WTC11 (cell line): Measurements from ENCODE around the gene SLC45A1. TPM values are rescaled to one million over a fixed set of nuclear protein-coding genes. Genes with fewer than 3 reads are reported as not detected.

Experiments used
- ATAC-seq: fragments of 200-7000 bp; cut with Tn5 transposase; 2 replicates; pipeline ENCODE4 v1.10.0; 2021; ENCODE audit warnings: mild to moderate bottlenecking, moderate library complexity
- CTCF ChIA-PET: fragments of 300-600 bp; sonication (Branson Sonifier 250); formaldehyde crosslinking; loops from one replicate; lab custom pipeline; 2021; ENCODE audit warnings: antibody characterized with exemption; lab: Charles Lee
- POLR2A ChIA-PET: fragments of 350-600 bp; sonication (Branson Sonifier 250); formaldehyde crosslinking; loops from one replicate; lab custom pipeline; 2021; ENCODE audit warnings: antibody characterized with exemption; lab: Charles Lee
- DNase-seq: peaks from one replicate; pipeline ENCODE4 v3.0.0; 2021; ENCODE audit warnings: low spot score
- H3K27ac Mint-ChIP-seq: 2 replicates; pipeline ENCODE4 v1.8.0; 2021; ENCODE audit warnings: mixed read lengths
- H3K27me3 Mint-ChIP-seq: 2 replicates; pipeline ENCODE4 v1.8.0; 2021; ENCODE audit warnings: low read depth, mild to moderate bottlenecking, moderate library complexity, mixed read lengths
- H3K36me3 Mint-ChIP-seq: 2 replicates; pipeline ENCODE4 v1.8.0; 2021; ENCODE audit warnings: mixed read lengths
- H3K4me1 Mint-ChIP-seq: 2 replicates; pipeline ENCODE4 v1.8.0; 2022; ENCODE audit warnings: mixed read lengths
- H3K4me3 Mint-ChIP-seq: 2 replicates; pipeline ENCODE4 v1.8.0; 2021; ENCODE audit warnings: mild to moderate bottlenecking, moderate library complexity, mixed read lengths
- H3K9me3 Mint-ChIP-seq: 2 replicates; pipeline ENCODE4 v1.8.0; 2021; ENCODE audit warnings: mixed read lengths
- CREM ChIP-seq: sonication (generic); formaldehyde crosslinking; IDR thresholded peaks from 2 replicates; pipeline ENCODE4 v1.8.1; 2022; ENCODE audit warnings: mild to moderate bottlenecking, missing genetic modification reagents, moderate library complexity
- E2F5 ChIP-seq: sonication (generic); formaldehyde crosslinking; IDR thresholded peaks from 2 replicates; pipeline ENCODE4 v1.8.1; 2022; ENCODE audit warnings: mild to moderate bottlenecking, moderate library complexity, missing genetic modification reagents
- EMX1 ChIP-seq: fragments of 250-450 bp; sonication (Bioruptor Pico); IDR thresholded peaks from 2 replicates; pipeline ENCODE4 v1.8.0; 2021; ENCODE audit warnings: mild to moderate bottlenecking
- ETV6 ChIP-seq: sonication (generic); formaldehyde crosslinking; IDR thresholded peaks from 2 replicates; pipeline ENCODE4 v1.8.1; 2022; ENCODE audit warnings: mild to moderate bottlenecking, missing genetic modification reagents
- FOXK1 ChIP-seq: sonication (generic); formaldehyde crosslinking; IDR thresholded peaks from 2 replicates; pipeline ENCODE4 v1.8.0; 2022; ENCODE audit warnings: mild to moderate bottlenecking, moderate library complexity, missing genetic modification reagents
- GTF2I ChIP-seq: fragments of 250-450 bp; sonication (Bioruptor Pico); conservative IDR thresholded peaks from 2 replicates; pipeline ENCODE4 v1.4.0; 2021; ENCODE audit warnings: mild to moderate bottlenecking
- IRF2 ChIP-seq: sonication (generic); formaldehyde crosslinking; IDR thresholded peaks from 2 replicates; pipeline ENCODE4 v1.8.0; 2022; ENCODE audit warnings: low read depth, missing genetic modification reagents, borderline replicate concordance
- KAT7 ChIP-seq: sonication (generic); formaldehyde crosslinking; IDR thresholded peaks from 2 replicates; pipeline ENCODE4 v1.8.1; 2023; ENCODE audit warnings: missing genetic modification reagents, mild to moderate bottlenecking, borderline replicate concordance
- MYBL2 ChIP-seq: sonication (generic); formaldehyde crosslinking; IDR thresholded peaks from 2 replicates; pipeline ENCODE4 v1.8.1; 2023; ENCODE audit warnings: mild to moderate bottlenecking, moderate library complexity, missing genetic modification reagents
- NFATC4 ChIP-seq: fragments of 250-450 bp; sonication (Bioruptor Pico); IDR thresholded peaks from 2 replicates; pipeline ENCODE4 v1.9.0; 2021; ENCODE audit warnings: mild to moderate bottlenecking
- TEAD4 ChIP-seq: sonication (generic); formaldehyde crosslinking; IDR thresholded peaks from 2 replicates; pipeline ENCODE4 v1.8.0; 2022; ENCODE audit warnings: mild to moderate bottlenecking, missing genetic modification reagents
- ZNF281 ChIP-seq: sonication (generic); formaldehyde crosslinking; IDR thresholded peaks from 2 replicates; pipeline ENCODE4 v1.8.0; 2023; ENCODE audit warnings: mild to moderate bottlenecking, missing genetic modification reagents
- ZNF396 ChIP-seq: fragments of 250-450 bp; sonication (Bioruptor Pico); IDR thresholded peaks from 2 replicates; pipeline ENCODE4 v1.8.0; 2021; ENCODE audit warnings: mild to moderate bottlenecking, moderate library complexity, borderline replicate concordance
- ZNF512 ChIP-seq: sonication (generic); formaldehyde crosslinking; IDR thresholded peaks from 2 replicates; pipeline ENCODE4 v1.8.1; 2022; ENCODE audit warnings: missing genetic modification reagents, borderline replicate concordance
- total RNA-seq: library from RNA; stranded (reverse); gene quantifications from 3 replicates; pipeline ENCODE4 v1.2.3, GENCODE V29; 2021
- TF ChIP-seq, protein P1 (sequence below): sonication (generic); formaldehyde crosslinking; IDR thresholded peaks from 2 replicates; pipeline ENCODE4 v1.8.0; 2022; ENCODE audit warnings: mild to moderate bottlenecking, missing genetic modification reagents
- TF ChIP-seq, protein P2 (sequence below): fragments of 250-450 bp; sonication (Bioruptor Pico); IDR thresholded peaks from 2 replicates; pipeline ENCODE4 v2.1.2; 2022; ENCODE audit warnings: mild to moderate bottlenecking, moderate library complexity

Gene SLC45A1
- total RNA-seq, 1 experiment from 2014 or later: 2.3 TPM

GRCh38 chr1:8352471-8352845, 34.5 kb downstream of the SLC45A1 start:
- CTCF ChIA-PET: interaction anchor here (0.9 to 7.6 kb wide), 6 partner anchors 9 to 377 kb away, joined by 3 to 97 read pairs (median 6); partner anchors contain the start of gene SLC45A1
- TF ChIP-seq IRF2 (CRISPR knock-in tag) (no peak), ZNF512 (CRISPR knock-in tag) (no peak), TEAD4 (CRISPR knock-in tag) (no peak), KAT7 (no peak), ZNF281 (no peak), ETV6 (CRISPR knock-in tag) (no peak), FOXK1 (CRISPR knock-in tag) (no peak), EMX1 (CRISPR knock-in tag) (no peak), ZNF396 (CRISPR knock-in tag) (no peak), CREM (CRISPR knock-in tag) (no peak), MYBL2 (no peak), NFATC4 (no peak)
- TF ChIP-seq, protein P1, sequence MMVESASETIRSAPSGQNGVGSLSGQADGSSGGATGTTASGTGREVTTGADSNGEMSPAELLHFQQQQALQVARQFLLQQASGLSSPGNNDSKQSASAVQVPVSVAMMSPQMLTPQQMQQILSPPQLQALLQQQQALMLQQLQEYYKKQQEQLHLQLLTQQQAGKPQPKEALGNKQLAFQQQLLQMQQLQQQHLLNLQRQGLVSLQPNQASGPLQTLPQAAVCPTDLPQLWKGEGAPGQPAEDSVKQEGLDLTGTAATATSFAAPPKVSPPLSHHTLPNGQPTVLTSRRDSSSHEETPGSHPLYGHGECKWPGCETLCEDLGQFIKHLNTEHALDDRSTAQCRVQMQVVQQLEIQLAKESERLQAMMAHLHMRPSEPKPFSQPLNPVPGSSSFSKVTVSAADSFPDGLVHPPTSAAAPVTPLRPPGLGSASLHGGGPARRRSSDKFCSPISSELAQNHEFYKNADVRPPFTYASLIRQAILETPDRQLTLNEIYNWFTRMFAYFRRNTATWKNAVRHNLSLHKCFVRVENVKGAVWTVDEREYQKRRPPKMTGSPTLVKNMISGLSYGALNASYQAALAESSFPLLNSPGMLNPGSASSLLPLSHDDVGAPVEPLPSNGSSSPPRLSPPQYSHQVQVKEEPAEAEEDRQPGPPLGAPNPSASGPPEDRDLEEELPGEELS (CRISPR knock-in tag): no peak
- Mint-ChIP-seq H3K27me3 (no peaks in the 10 kb centered on the region), H3K4me1 (peaks cover 26% of the 10 kb centered on the region), H3K36me3 (peaks cover 26% of the 10 kb centered on the region), H3K4me3 (no peak overlapping the region), H3K9me3 (no peaks in the 10 kb centered on the region), H3K27ac (peak overlapping the region; percentile 64)
- DNase-seq (no peak), ATAC-seq (no peak)
- POLR2A ChIA-PET: no interaction called here

GRCh38 chr1:8352886-8353785, 35.2 kb downstream of the SLC45A1 start:
- CTCF ChIA-PET: interaction anchor here (0.9 to 7.6 kb wide), 5 partner anchors 10 to 378 kb away, joined by 3 to 97 read pairs (median 4); partner anchors contain the start of gene SLC45A1

More at GRCh38 chr1:8352886-8353785, 35.2 kb downstream of the SLC45A1 start:
- TF ChIP-seq, protein P2, sequence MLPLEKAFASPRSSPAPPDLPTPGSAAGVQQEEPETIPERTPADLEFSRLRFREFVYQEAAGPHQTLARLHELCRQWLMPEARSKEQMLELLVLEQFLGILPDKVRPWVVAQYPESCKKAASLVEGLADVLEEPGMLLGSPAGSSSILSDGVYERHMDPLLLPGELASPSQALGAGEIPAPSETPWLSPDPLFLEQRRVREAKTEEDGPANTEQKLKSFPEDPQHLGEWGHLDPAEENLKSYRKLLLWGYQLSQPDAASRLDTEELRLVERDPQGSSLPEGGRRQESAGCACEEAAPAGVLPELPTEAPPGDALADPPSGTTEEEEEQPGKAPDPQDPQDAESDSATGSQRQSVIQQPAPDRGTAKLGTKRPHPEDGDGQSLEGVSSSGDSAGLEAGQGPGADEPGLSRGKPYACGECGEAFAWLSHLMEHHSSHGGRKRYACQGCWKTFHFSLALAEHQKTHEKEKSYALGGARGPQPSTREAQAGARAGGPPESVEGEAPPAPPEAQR (CRISPR knock-in tag): no peak
- TF ChIP-seq E2F5 (CRISPR knock-in tag) (no peak), GTF2I (CRISPR knock-in tag) (no peak)
- Mint-ChIP-seq H3K27ac (peak overlapping the region; percentile 78), H3K27me3 (no peaks in the 10 kb centered on the region), H3K4me1 (peaks cover 26% of the 10 kb centered on the region), H3K36me3 (peaks cover 33% of the 10 kb centered on the region), H3K9me3 (no peaks in the 10 kb centered on the region), H3K4me3 (no peak overlapping the region)
- DNase-seq (no peak), ATAC-seq (no peak)
- POLR2A ChIA-PET: no interaction called here
